Neural cell (in vitro differentiated cells): ENCODE measurements around the gene ZRANB3.

Experiments
- CTCF ChIP-seq: fragments of 450-650 bp; IDR thresholded peaks from 2 replicates; pipeline ENCODE4 v1.5.1; 2014; ENCODE audit warnings: antibody characterized with exemption, mild to moderate bottlenecking, moderate library complexity; ENCODE audit not compliant: poor library complexity, severe bottlenecking
- EZH2 ChIP-seq: fragments of 200-600, 300-800 bp; shearing (Covaris generic), sonication (generic); IDR thresholded peaks from 2 replicates; pipeline ENCODE4 v1.6.1; 2014; ENCODE audit warnings: antibody characterized with exemption, low read length, borderline replicate concordance, mild to moderate bottlenecking; ENCODE audit not compliant: insufficient read depth, poor library complexity, severe bottlenecking
- REST ChIP-seq: IDR thresholded peaks from 2 replicates; pipeline ENCODE4 v1.6.1; 2012; ENCODE audit warnings: borderline replicate concordance
- TAF1 ChIP-seq: IDR thresholded peaks from 2 replicates; pipeline ENCODE4 v1.6.1; 2012; ENCODE audit warnings: low read depth

GRCh38 chr2:135386993-135387392 lies 144.0 kb downstream of the ZRANB3 start:
- TF ChIP-seq CTCF (no peak), TAF1 (no peak), EZH2 (no peak), REST (no peak)
